GM12878 (cell line): ENCODE data around the gene PRM2. TPM values are rescaled to one million over a fixed set of nuclear protein-coding genes. Genes with fewer than 3 reads are reported as not detected.
"Not testable (repeated sequence)": the region's sequence is repeated elsewhere in the genome, so short reads cannot be mapped to it uniquely, and the experiment has no call there.

Experiments
- ATAC-seq: fragments of 200-7000 bp; cut with Tn5 transposase; 3 replicates; pipeline ENCODE4 v1.9.1; 2020; ENCODE audit warnings: mild to moderate bottlenecking, moderate library complexity
- BruUV-seq: library from RNA; stranded (reverse); fragments of 400-500 nt; replicated peaks from 2 replicates; lab custom pipeline; 2021; lab: Mats Ljungman, UMichigan
- CTCF ChIA-PET: fragments of 300-600 bp; sonication (Branson Sonifier 250); formaldehyde crosslinking; extraction: SDS; loops from one replicate; lab custom pipeline; 2021; ENCODE audit warnings: inconsistent platforms; lab: Yijun Ruan, JAX
- POLR2A ChIA-PET: fragments of 350-600 bp; formaldehyde crosslinking; extraction: SDS; loops from one replicate; lab custom pipeline; 2021; ENCODE audit warnings: inconsistent platforms; lab: Charles Lee
- RAD21 ChIA-PET: fragments of 300-600 bp; sonication (Branson Sonifier 250); formaldehyde crosslinking; loops from one replicate; lab custom pipeline; 2023; ENCODE audit warnings: antibody characterized with exemption; ENCODE audit not compliant: unreplicated experiment; lab: Charles Lee
- SMC1A ChIA-PET: fragments of 300-600 bp; sonication (Branson Sonifier 250); formaldehyde crosslinking; loops from one replicate; lab custom pipeline; 2023; ENCODE audit not compliant: unreplicated experiment, uncharacterized antibody; lab: Charles Lee
- DNase-seq: peaks from one replicate; pipeline ENCODE4 v3.0.0-alpha.2; 2011; ENCODE audit warnings: low read depth, low spot score
- FAIRE-seq: peaks from 3 replicates; lab custom pipeline; 2011; peaks lifted over from hg19 to GRCh38; lab: Jason Lieb, UNC
- H2AFZ ChIP-seq: 2 replicates; pipeline ENCODE4 v1.6.0; 2011; ENCODE audit warnings: low read depth, low read length, control low read depth; ENCODE audit not compliant: control insufficient read depth
- H3K27ac ChIP-seq: 2 replicates; pipeline ENCODE4 v1.5.1; 2011; ENCODE audit warnings: control low read depth; ENCODE audit not compliant: control insufficient read depth, insufficient read depth
- H3K27me3 ChIP-seq, 2 experiments: replicated peaks in 1 of 2; 2 replicates each; pipeline versions ENCODE4 v1.6.0 to v1.6.1; 2011; ENCODE audit warnings: low read length in 1 of 2; ENCODE audit not compliant: control insufficient read depth in 2 of 2, insufficient read depth in 2 of 2
- H3K36me3 ChIP-seq, 2 experiments: 2 replicates each; pipeline ENCODE4 v1.5.1; 2011; ENCODE audit warnings: low read length in 1 of 2; ENCODE audit not compliant: control insufficient read depth in 2 of 2, insufficient read depth in 2 of 2
- H3K4me1 ChIP-seq: 2 replicates; pipeline ENCODE4 v1.6.1; 2011; ENCODE audit warnings: mild to moderate bottlenecking, low read length, moderate library complexity, mixed read lengths; ENCODE audit not compliant: control insufficient read depth, insufficient read depth
- H3K4me2 ChIP-seq: 2 replicates; pipeline ENCODE4 v1.6.0; 2011; ENCODE audit warnings: control low read depth; ENCODE audit not compliant: control insufficient read depth, insufficient read depth
- H3K4me3 ChIP-seq: fragments of 200-600 bp; sonication (generic); 2 replicates; pipeline ENCODE4 v1.5.1; 2016
- H3K79me2 ChIP-seq: 2 replicates; pipeline ENCODE4 v1.6.0; 2011; ENCODE audit warnings: low read length; ENCODE audit not compliant: control insufficient read depth, insufficient read depth
- H3K9ac ChIP-seq: 2 replicates; pipeline ENCODE4 v1.8.0; 2011; ENCODE audit warnings: low read length, control low read depth, mixed read lengths; ENCODE audit not compliant: control insufficient read depth, insufficient read depth
- H3K9me3 ChIP-seq: replicated peaks from 3 replicates; pipeline ENCODE4 v1.5.1; 2011; ENCODE audit warnings: mild to moderate bottlenecking, low read length; ENCODE audit not compliant: control insufficient read depth, insufficient read depth
- H4K20me1 ChIP-seq: 2 replicates; pipeline ENCODE4 v1.6.0; 2011; ENCODE audit not compliant: control insufficient read depth, insufficient read depth
- ATF7 ChIP-seq: fragments of 450-650 bp; IDR thresholded peaks from 2 replicates; pipeline ENCODE4 v1.6.1; 2016; ENCODE audit warnings: low read depth, mild to moderate bottlenecking
- CHD2 ChIP-seq: IDR thresholded peaks from 2 replicates; pipeline ENCODE4 v1.6.1; 2011; ENCODE audit warnings: low read depth, low read length, improper control_type of control experiment, borderline replicate concordance
- MTA2 ChIP-seq: fragments of 450-650 bp; IDR thresholded peaks from 2 replicates; pipeline ENCODE4 v1.6.1; 2016; ENCODE audit warnings: low read depth, mild to moderate bottlenecking, moderate library complexity
- POU2F2 ChIP-seq: IDR thresholded peaks from 3 replicates; pipeline ENCODE4 v1.6.1; 2011; ENCODE audit warnings: low read depth, mild to moderate bottlenecking, low read length, borderline replicate concordance
- SMC3 ChIP-seq: IDR thresholded peaks from 2 replicates; pipeline ENCODE4 v1.6.1; 2011; ENCODE audit warnings: low read length, improper control_type of control experiment, borderline replicate concordance
- ZBED1 ChIP-seq: IDR thresholded peaks from 2 replicates; pipeline ENCODE4 v1.6.1; 2016; ENCODE audit warnings: borderline replicate concordance
- WGBS: methylation state at CpG from one replicate; pipeline ENCODE4 v1.1.6; 2016; ENCODE audit warnings: low lambda C conversion rate; ENCODE audit not compliant: insufficient replicate concordance, insufficient coverage; ENCODE audit errors: missing lambda C conversion rate; 5-methylcytosine and 5-hydroxymethylcytosine counted together
- in situ Hi-C: fragments of 300-500 bp; cut with MboI; formaldehyde crosslinking; loops from 9 replicates; pipeline ENCODE4 v1.14.3; 2018; ENCODE audit warnings: mixed read lengths
- intact Hi-C: fragments of 100-400 bp; cut with micrococcal nuclease; formaldehyde crosslinking; loops from one replicate; pipeline ENCODE4 v1.14.2; 2022; ENCODE audit not compliant: unreplicated experiment
- polyA plus RNA-seq, 11 experiments: library from polyadenylated mRNA; depleted of rRNA in 4 of 11; unstranded in 6 of 11; stranded (reverse) in 5 of 11; fragments of >200 nt; fragmentation: Nextera tagmentation in 4 of 11; fragmentation: Illumina TruSeq in 1 of 11; extraction: Ambion mirVana in 4 of 11; extraction: Trizol in 1 of 11; gene quantifications; 1 replicate in 1 of 11; 2 replicates in 10 of 11; pipeline versions ENCODE4 v1.2.1 to v1.2.3, GENCODE V29; 2011 to 2016; ENCODE audit warnings: inconsistent platforms in 2 of 11, missing spikeins in 2 of 11, low read depth in 1 of 11
- total RNA-seq, 4 experiments: library from RNA; depleted of rRNA in 3 of 4; stranded (reverse); fragments of >200 nt in 3 of 4; fragmentation: Illumina TruSeq in 1 of 4; extraction: Trizol in 1 of 4; gene quantifications; 2 replicates each; pipeline versions ENCODE4 v1.2.1 to v1.2.3, GENCODE V29; 2013 to 2021
- TF ChIP-seq, protein P1 (sequence below): fragments of 450-650 bp; IDR thresholded peaks from 2 replicates; pipeline ENCODE4 v1.6.1; 2017; ENCODE audit warnings: mild to moderate bottlenecking, moderate library complexity
- TF ChIP-seq, protein P2 (sequence below): fragments of 450-650 bp; IDR thresholded peaks from 2 replicates; pipeline ENCODE4 v1.6.1; 2017; ENCODE audit warnings: mild to moderate bottlenecking, moderate library complexity
- TF ChIP-seq, protein P3 (sequence below): fragments of 450-650 bp; IDR thresholded peaks from 2 replicates; pipeline ENCODE4 v1.6.1; 2016; ENCODE audit warnings: mild to moderate bottlenecking, moderate library complexity, borderline replicate concordance

Gene PRM2
- total and polyA plus RNA-seq, 10 of the 15 experiments (the other 5 are each of a cell fraction or from before 2014, with no cell fraction given), result not detected

DNA sequence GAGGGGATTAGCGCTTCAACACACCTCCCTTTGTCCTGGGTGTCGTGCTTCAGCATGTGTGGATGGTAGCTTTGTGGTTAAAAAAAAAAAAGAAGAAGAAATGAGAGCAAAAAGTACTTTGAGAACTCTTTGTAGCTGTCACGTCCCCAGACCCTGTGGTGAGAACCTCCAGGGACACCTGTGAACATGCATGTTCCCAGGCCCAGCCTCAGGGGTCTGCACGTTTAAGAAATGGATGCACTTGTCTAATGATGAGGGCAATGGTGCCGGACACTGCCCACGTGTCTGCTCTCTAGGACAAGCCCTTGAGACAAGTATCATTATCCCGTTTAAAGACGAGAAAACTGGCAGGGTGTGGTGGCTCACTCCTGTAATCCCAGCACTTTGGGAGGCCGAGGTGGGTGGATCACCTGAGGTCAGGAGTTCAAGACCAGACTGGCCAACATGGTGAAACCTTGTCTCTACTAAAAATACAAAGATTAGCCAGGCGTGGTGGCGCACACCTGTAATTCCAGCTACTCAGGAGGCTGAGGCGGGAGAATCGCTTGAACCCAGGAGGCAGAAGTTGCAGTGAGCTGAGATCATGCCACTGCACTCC, 22.8 kb upstream of the PRM2 start:
- H3K9me3 ChIP-seq, BruUV-seq, H3K79me2 ChIP-seq, H3K36me3 ChIP-seq, H3K4me3 ChIP-seq, H3K27me3 ChIP-seq, FAIRE-seq, in situ Hi-C loops, H4K20me1 ChIP-seq: not testable (repeated sequence)
- H2AFZ ChIP-seq, result peak overlapping the region; percentile 45; the same call in 1 of the 2 replicates
- intact Hi-C loops, result loop anchor here (1.0 to 5.0 kb wide), 5 partner anchors 12 to 334 kb away; no protein-coding TSS in a partner anchor
- POLR2A ChIA-PET, result interaction anchor here (0.8 to 6.0 kb wide), 13 partner anchors 11 to 350 kb away, joined by 3 to 85 read pairs (median 6); partner anchors contain the start of gene SOCS1
- SMC1A ChIA-PET, result interaction anchor here (0.9 to 8.4 kb wide), 26 partner anchors 11 to 348 kb away, joined by 3 to 194 read pairs (median 8); partner anchors contain the start of genes PRM2, SOCS1 and TNP2
- CTCF ChIA-PET, result interaction anchor here (0.6 to 7.4 kb wide), 14 partner anchors 11 to 333 kb away, joined by 3 to 104 read pairs (median 6); partner anchors contain the start of gene SOCS1
- H3K27ac ChIP-seq, result peak overlapping the region; percentile 91
- peak; percentile 53 for ATAC-seq
- peak; percentile 91 for DNase-seq
- 58% methylated on average over 13 of the region's 13 CpGs for WGBS
- RAD21 ChIA-PET, result interaction anchor here (0.7 to 6.8 kb wide), 25 partner anchors 12 to 350 kb away, joined by 3 to 206 read pairs (median 13); partner anchors contain the start of gene SOCS1
- H3K4me1 ChIP-seq, result peaks cover 60% of the 10 kb centered on the region
- peak overlapping the region; percentile 69 for H3K9ac ChIP-seq
- H3K4me2 ChIP-seq, result peak overlapping the region; percentile 46
- TF ChIP-seq, protein P1, sequence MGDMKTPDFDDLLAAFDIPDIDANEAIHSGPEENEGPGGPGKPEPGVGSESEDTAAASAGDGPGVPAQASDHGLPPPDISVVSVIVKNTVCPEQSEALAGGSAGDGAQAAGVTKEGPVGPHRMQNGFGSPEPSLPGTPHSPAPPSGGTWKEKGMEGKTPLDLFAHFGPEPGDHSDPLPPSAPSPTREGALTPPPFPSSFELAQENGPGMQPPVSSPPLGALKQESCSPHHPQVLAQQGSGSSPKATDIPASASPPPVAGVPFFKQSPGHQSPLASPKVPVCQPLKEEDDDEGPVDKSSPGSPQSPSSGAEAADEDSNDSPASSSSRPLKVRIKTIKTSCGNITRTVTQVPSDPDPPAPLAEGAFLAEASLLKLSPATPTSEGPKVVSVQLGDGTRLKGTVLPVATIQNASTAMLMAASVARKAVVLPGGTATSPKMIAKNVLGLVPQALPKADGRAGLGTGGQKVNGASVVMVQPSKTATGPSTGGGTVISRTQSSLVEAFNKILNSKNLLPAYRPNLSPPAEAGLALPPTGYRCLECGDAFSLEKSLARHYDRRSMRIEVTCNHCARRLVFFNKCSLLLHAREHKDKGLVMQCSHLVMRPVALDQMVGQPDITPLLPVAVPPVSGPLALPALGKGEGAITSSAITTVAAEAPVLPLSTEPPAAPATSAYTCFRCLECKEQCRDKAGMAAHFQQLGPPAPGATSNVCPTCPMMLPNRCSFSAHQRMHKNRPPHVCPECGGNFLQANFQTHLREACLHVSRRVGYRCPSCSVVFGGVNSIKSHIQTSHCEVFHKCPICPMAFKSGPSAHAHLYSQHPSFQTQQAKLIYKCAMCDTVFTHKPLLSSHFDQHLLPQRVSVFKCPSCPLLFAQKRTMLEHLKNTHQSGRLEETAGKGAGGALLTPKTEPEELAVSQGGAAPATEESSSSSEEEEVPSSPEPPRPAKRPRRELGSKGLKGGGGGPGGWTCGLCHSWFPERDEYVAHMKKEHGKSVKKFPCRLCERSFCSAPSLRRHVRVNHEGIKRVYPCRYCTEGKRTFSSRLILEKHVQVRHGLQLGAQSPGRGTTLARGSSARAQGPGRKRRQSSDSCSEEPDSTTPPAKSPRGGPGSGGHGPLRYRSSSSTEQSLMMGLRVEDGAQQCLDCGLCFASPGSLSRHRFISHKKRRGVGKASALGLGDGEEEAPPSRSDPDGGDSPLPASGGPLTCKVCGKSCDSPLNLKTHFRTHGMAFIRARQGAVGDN, result peak; percentile 93
- peak; percentile 90 for TF ChIP-seq ATF7
- TF ChIP-seq ZBED1, result peak; percentile 96
- TF ChIP-seq, protein P2, sequence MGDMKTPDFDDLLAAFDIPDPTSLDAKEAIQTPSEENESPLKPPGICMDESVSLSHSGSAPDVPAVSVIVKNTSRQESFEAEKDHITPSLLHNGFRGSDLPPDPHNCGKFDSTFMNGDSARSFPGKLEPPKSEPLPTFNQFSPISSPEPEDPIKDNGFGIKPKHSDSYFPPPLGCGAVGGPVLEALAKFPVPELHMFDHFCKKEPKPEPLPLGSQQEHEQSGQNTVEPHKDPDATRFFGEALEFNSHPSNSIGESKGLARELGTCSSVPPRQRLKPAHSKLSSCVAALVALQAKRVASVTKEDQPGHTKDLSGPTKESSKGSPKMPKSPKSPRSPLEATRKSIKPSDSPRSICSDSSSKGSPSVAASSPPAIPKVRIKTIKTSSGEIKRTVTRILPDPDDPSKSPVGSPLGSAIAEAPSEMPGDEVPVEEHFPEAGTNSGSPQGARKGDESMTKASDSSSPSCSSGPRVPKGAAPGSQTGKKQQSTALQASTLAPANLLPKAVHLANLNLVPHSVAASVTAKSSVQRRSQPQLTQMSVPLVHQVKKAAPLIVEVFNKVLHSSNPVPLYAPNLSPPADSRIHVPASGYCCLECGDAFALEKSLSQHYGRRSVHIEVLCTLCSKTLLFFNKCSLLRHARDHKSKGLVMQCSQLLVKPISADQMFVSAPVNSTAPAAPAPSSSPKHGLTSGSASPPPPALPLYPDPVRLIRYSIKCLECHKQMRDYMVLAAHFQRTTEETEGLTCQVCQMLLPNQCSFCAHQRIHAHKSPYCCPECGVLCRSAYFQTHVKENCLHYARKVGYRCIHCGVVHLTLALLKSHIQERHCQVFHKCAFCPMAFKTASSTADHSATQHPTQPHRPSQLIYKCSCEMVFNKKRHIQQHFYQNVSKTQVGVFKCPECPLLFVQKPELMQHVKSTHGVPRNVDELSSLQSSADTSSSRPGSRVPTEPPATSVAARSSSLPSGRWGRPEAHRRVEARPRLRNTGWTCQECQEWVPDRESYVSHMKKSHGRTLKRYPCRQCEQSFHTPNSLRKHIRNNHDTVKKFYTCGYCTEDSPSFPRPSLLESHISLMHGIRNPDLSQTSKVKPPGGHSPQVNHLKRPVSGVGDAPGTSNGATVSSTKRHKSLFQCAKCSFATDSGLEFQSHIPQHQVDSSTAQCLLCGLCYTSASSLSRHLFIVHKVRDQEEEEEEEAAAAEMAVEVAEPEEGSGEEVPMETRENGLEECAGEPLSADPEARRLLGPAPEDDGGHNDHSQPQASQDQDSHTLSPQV, result peak; percentile 94
- TF ChIP-seq, protein P3, sequence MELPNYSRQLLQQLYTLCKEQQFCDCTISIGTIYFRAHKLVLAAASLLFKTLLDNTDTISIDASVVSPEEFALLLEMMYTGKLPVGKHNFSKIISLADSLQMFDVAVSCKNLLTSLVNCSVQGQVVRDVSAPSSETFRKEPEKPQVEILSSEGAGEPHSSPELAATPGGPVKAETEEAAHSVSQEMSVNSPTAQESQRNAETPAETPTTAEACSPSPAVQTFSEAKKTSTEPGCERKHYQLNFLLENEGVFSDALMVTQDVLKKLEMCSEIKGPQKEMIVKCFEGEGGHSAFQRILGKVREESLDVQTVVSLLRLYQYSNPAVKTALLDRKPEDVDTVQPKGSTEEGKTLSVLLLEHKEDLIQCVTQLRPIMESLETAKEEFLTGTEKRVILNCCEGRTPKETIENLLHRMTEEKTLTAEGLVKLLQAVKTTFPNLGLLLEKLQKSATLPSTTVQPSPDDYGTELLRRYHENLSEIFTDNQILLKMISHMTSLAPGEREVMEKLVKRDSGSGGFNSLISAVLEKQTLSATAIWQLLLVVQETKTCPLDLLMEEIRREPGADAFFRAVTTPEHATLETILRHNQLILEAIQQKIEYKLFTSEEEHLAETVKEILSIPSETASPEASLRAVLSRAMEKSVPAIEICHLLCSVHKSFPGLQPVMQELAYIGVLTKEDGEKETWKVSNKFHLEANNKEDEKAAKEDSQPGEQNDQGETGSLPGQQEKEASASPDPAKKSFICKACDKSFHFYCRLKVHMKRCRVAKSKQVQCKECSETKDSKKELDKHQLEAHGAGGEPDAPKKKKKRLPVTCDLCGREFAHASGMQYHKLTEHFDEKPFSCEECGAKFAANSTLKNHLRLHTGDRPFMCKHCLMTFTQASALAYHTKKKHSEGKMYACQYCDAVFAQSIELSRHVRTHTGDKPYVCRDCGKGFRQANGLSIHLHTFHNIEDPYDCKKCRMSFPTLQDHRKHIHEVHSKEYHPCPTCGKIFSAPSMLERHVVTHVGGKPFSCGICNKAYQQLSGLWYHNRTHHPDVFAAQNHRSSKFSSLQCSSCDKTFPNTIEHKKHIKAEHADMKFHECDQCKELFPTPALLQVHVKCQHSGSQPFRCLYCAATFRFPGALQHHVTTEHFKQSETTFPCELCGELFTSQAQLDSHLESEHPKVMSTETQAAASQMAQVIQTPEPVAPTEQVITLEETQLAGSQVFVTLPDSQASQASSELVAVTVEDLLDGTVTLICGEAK, result 0 out of 2 replicates have a peak, but pooled peaks have one; percentile 15
- TF ChIP-seq MTA2, result peak; percentile 84
- TF ChIP-seq SMC3, result peak; percentile 22; the same call in 1 of the 2 replicates
- TF ChIP-seq CHD2, result peak; percentile 73
- TF ChIP-seq POU2F2, result peak; percentile 87; the same call in 1 of the 3 replicates
